ENCODE measurements around the gene DQX1. TPM values are rescaled to one million over a fixed set of nuclear protein-coding genes. Genes with fewer than 3 reads are reported as not detected.

DQX1 gene
- total RNA-seq, 2 experiments from 2014 or later: 0.20 to 0.39 TPM

- Mint-ChIP-seq H3K9me3 (no peaks in the 10 kb centered on the region), H3K27ac (peak overlapping the region; percentile 40), H3K4me1 (peaks cover 24% of the 10 kb centered on the region), H3K36me3 (peaks cover 7% of the 10 kb centered on the region), H3K27me3 (peaks cover 35% of the 10 kb centered on the region), H3K4me3 (peak overlapping the region; percentile 3)
- DNase-seq (no peak), ATAC-seq (ENCODE audit: low read depth) (no peak)
- POLR2A ChIA-PET: interaction anchor here (1.0 to 1.1 kb wide), 2 partner anchors 25 to 70 kb away, joined by 3 to 4 read pairs; partner anchors contain the start of gene CCDC142
These were observed 26.2 kb upstream of the DQX1 start for GRCh38 chr2:74551942-74552913.

- POLR2A ChIA-PET: interaction anchor here (1.1 kb wide), 1 partner anchor 69 kb away, joined by 4 read pairs; the partner anchor contains the start of gene CCDC142
- Mint-ChIP-seq H3K27ac (no peak overlapping the region), H3K36me3 (peaks cover 3% of the 10 kb centered on the region), H3K4me3 (no peak overlapping the region), H3K27me3 (peaks cover 37% of the 10 kb centered on the region), H3K9me3 (no peaks in the 10 kb centered on the region), H3K4me1 (peaks cover 24% of the 10 kb centered on the region)
- ATAC-seq (ENCODE audit: low read depth) (no peak), DNase-seq (no peak)
These were observed 25.5 kb upstream of the DQX1 start for GRCh38 chr2:74551530-74551929.

GRCh38 chr2:74550231-74550630 lies 24.2 kb upstream of the DQX1 start:
- Mint-ChIP-seq H3K4me3 (peak overlapping the region; percentile 23), H3K27ac (no peak overlapping the region), H3K36me3 (no peaks in the 10 kb centered on the region)

GRCh38 chr2:74548900-74549826 lies 23.1 kb upstream of the DQX1 start:
- Mint-ChIP-seq H3K4me1 (peaks cover 23% of the 10 kb centered on the region), H3K4me3 (peak overlapping the region; percentile 56), H3K27ac (no peak overlapping the region), H3K9me3 (no peaks in the 10 kb centered on the region), H3K36me3 (no peaks in the 10 kb centered on the region), H3K27me3 (peaks cover 54% of the 10 kb centered on the region)
- POLR2A ChIA-PET: no interaction called here
- peak; percentile 50 for ATAC-seq (ENCODE audit: low read depth)
- DNase-seq: peak; percentile 54

More at GRCh38 chr2:74550231-74550630, 24.2 kb upstream of the DQX1 start:
- Mint-ChIP-seq H3K4me1 (peaks cover 23% of the 10 kb centered on the region), H3K9me3 (no peaks in the 10 kb centered on the region), H3K27me3 (peaks cover 48% of the 10 kb centered on the region)
- no peak for DNase-seq
- POLR2A ChIA-PET: interaction anchor here (0.7 kb wide), 2 partner anchors 19 to 37 kb away, joined by 3 read pairs; no protein-coding TSS in a partner anchor
- no peak for ATAC-seq (ENCODE audit: low read depth)

GRCh38 chr2:74548285-74548899 lies 22.4 kb upstream of the DQX1 start:
- DNase-seq: no peak
- POLR2A ChIA-PET: no interaction called here
- peak overlapping the region; percentile 69 for H3K4me3 Mint-ChIP-seq
- no peak for ATAC-seq (ENCODE audit: low read depth)
- H3K27me3 Mint-ChIP-seq: peaks cover 56% of the 10 kb centered on the region
- no peak overlapping the region for H3K27ac Mint-ChIP-seq
- no peaks in the 10 kb centered on the region for H3K9me3 Mint-ChIP-seq
- no peaks in the 10 kb centered on the region for H3K36me3 Mint-ChIP-seq
- H3K4me1 Mint-ChIP-seq: peaks cover 20% of the 10 kb centered on the region

- DNase-seq (no peak), ATAC-seq (ENCODE audit: low read depth) (no peak)
- Mint-ChIP-seq H3K27me3 (peaks cover 63% of the 10 kb centered on the region), H3K4me3 (no peak overlapping the region), H3K9me3 (no peaks in the 10 kb centered on the region), H3K36me3 (no peaks in the 10 kb centered on the region), H3K4me1 (peaks cover 13% of the 10 kb centered on the region), H3K27ac (no peak overlapping the region)
- POLR2A ChIA-PET: interaction anchor here (0.5 kb wide), 1 partner anchor 28 kb away, joined by 3 read pairs; no protein-coding TSS in a partner anchor
These were observed 20.0 kb upstream of the DQX1 start for GRCh38 chr2:74546004-74546403.

- peaks cover 57% of the 10 kb centered on the region for H3K27me3 Mint-ChIP-seq
- POLR2A ChIA-PET: no interaction called here
- H3K4me1 Mint-ChIP-seq: peaks cover 13% of the 10 kb centered on the region
- no peak for DNase-seq
- no peak overlapping the region for H3K4me3 Mint-ChIP-seq
- H3K36me3 Mint-ChIP-seq: no peaks in the 10 kb centered on the region
- no peak for ATAC-seq (ENCODE audit: low read depth)
- no peaks in the 10 kb centered on the region for H3K9me3 Mint-ChIP-seq
- H3K27ac Mint-ChIP-seq: no peak overlapping the region
These were observed 18.6 kb upstream of the DQX1 start for GRCh38 chr2:74544634-74545033.

GRCh38 chr2:74542978-74543377 lies 16.9 kb upstream of the DQX1 start:
- no peak for ATAC-seq (ENCODE audit: low read depth)
- Mint-ChIP-seq H3K27me3 (peaks cover 59% of the 10 kb centered on the region), H3K9me3 (no peaks in the 10 kb centered on the region), H3K4me1 (peaks cover 20% of the 10 kb centered on the region), H3K27ac (no peak overlapping the region), H3K36me3 (no peaks in the 10 kb centered on the region), H3K4me3 (no peak overlapping the region)
- DNase-seq: no peak
- POLR2A ChIA-PET: no interaction called here

GRCh38 chr2:74540291-74540690 lies 14.3 kb upstream of the DQX1 start:
- H3K27me3 Mint-ChIP-seq: peaks cover 46% of the 10 kb centered on the region
- peaks cover 16% of the 10 kb centered on the region for H3K4me1 Mint-ChIP-seq
- no peak overlapping the region for H3K27ac Mint-ChIP-seq
- no peak overlapping the region for H3K4me3 Mint-ChIP-seq
- POLR2A ChIA-PET: no interaction called here
- H3K36me3 Mint-ChIP-seq: no peaks in the 10 kb centered on the region
- H3K9me3 Mint-ChIP-seq: no peaks in the 10 kb centered on the region
- DNase-seq (no peak), ATAC-seq (ENCODE audit: low read depth) (no peak)

GRCh38 chr2:74538881-74539339 lies 12.9 kb upstream of the DQX1 start:
- peaks cover 16% of the 10 kb centered on the region for H3K4me1 Mint-ChIP-seq
- no peak for DNase-seq
- H3K4me3 Mint-ChIP-seq: peak overlapping the region; percentile 50
- peaks cover 41% of the 10 kb centered on the region for H3K27me3 Mint-ChIP-seq
- H3K9me3 Mint-ChIP-seq: no peaks in the 10 kb centered on the region
- POLR2A ChIA-PET: interaction anchor here (0.5 to 1.6 kb wide), 3 partner anchors 9 to 71 kb away, joined by 4 to 9 read pairs (median 5); partner anchors contain the start of genes AUP1 and HTRA2
- no peak overlapping the region for H3K27ac Mint-ChIP-seq
- H3K36me3 Mint-ChIP-seq: no peaks in the 10 kb centered on the region
- no peak for ATAC-seq (ENCODE audit: low read depth)

- no peak for ATAC-seq (ENCODE audit: low read depth)
- no peak for DNase-seq
- Mint-ChIP-seq H3K4me3 (no peak overlapping the region), H3K9me3 (no peaks in the 10 kb centered on the region), H3K4me1 (peaks cover 16% of the 10 kb centered on the region), H3K36me3 (peaks cover 4% of the 10 kb centered on the region), H3K27ac (no peak overlapping the region), H3K27me3 (peaks cover 29% of the 10 kb centered on the region)
- POLR2A ChIA-PET: no interaction called here
These were observed 11.1 kb upstream of the DQX1 start for GRCh38 chr2:74537140-74537539.

- peaks cover 23% of the 10 kb centered on the region for H3K4me1 Mint-ChIP-seq
- POLR2A ChIA-PET: interaction anchor here (1.2 kb wide), 1 partner anchor 49 kb away, joined by 4 read pairs; no protein-coding TSS in a partner anchor
- H3K36me3 Mint-ChIP-seq: peaks cover 6% of the 10 kb centered on the region
- peaks cover 27% of the 10 kb centered on the region for H3K27me3 Mint-ChIP-seq
- no peak for ATAC-seq (ENCODE audit: low read depth)
- H3K9me3 Mint-ChIP-seq: no peaks in the 10 kb centered on the region
- no peak for DNase-seq
- H3K4me3 Mint-ChIP-seq: no peak overlapping the region
- no peak overlapping the region for H3K27ac Mint-ChIP-seq
These were observed 10.3 kb upstream of the DQX1 start for GRCh38 chr2:74536166-74536950.
